IPS DF 19.7 (cell line): Measurements from ENCODE around the gene SMC4.
"Not testable (repeated sequence)": the region's sequence is repeated elsewhere in the genome, so short reads cannot be mapped to it uniquely, and the experiment has no call there.

Experiments
- DNase-seq: peaks from one replicate; pipeline ENCODE4 v3.0.0-alpha.2; 2013; ENCODE audit warnings: low read depth, low spot score

The SMC4 gene

GRCh38 chr3:160445854-160446253 lies 46.4 kb downstream of the SMC4 start:
- no peak for DNase-seq

GRCh38 chr3:160446522-160447056 lies 47.1 kb downstream of the SMC4 start:
- no peak for DNase-seq

- DNase-seq, result no peak
Observed at GRCh38 chr3:160447544-160447943, 48.1 kb downstream of the SMC4 start.

- peak; percentile 47 for DNase-seq
Observed at GRCh38 chr3:160448845-160449635, 49.6 kb downstream of the SMC4 start.

- DNase-seq, result peak; percentile 91
Observed at GRCh38 chr3:160449636-160450598, 50.5 kb downstream of the SMC4 start, which contains the start of gene TRIM59. TRIM59 (minus strand) TSS chr3:160449786; CDS start chr3:160439183, 10,603 bp downstream.

- DNase-seq, result no peak
Observed at GRCh38 chr3:160450846-160451245, 51.4 kb downstream of the SMC4 start.

- DNase-seq, result no peak
Observed at GRCh38 chr3:160451602-160452001, 52.2 kb downstream of the SMC4 start.

GRCh38 chr3:160452251-160452650 lies 52.8 kb downstream of the SMC4 start:
- not testable (repeated sequence) for DNase-seq

- no peak for DNase-seq
Observed at GRCh38 chr3:160454995-160455394, 55.5 kb downstream of the SMC4 start.

GRCh38 chr3:160455846-160456245 lies 56.4 kb downstream of the SMC4 start:
- no peak for DNase-seq

GRCh38 chr3:160458151-160458550 lies 58.7 kb downstream of the SMC4 start:
- DNase-seq, result no peak

- DNase-seq, result no peak
Observed at GRCh38 chr3:160459450-160459970, 60.1 kb downstream of the SMC4 start.

- no peak for DNase-seq
Observed at GRCh38 chr3:160460033-160460432, 60.6 kb downstream of the SMC4 start.

- DNase-seq, result no peak
Observed at GRCh38 chr3:160464321-160464720, 64.9 kb downstream of the SMC4 start.

- no peak for DNase-seq
Observed at GRCh38 chr3:160464971-160465370, 65.5 kb downstream of the SMC4 start.

GRCh38 chr3:160470181-160470580 lies 70.7 kb downstream of the SMC4 start:
- no peak for DNase-seq

- no peak for DNase-seq
Observed at GRCh38 chr3:160471892-160472291, 72.4 kb downstream of the SMC4 start.

GRCh38 chr3:160472344-160472743 lies 72.9 kb downstream of the SMC4 start:
- DNase-seq, result no peak

GRCh38 chr3:160473221-160473620 lies 73.8 kb downstream of the SMC4 start:
- no peak for DNase-seq

- DNase-seq, result no peak
Observed at GRCh38 chr3:160473978-160474377, 74.5 kb downstream of the SMC4 start.

GRCh38 chr3:160474416-160474838 lies 75.0 kb downstream of the SMC4 start:
- no peak for DNase-seq

GRCh38 chr3:160475153-160475552 lies 75.7 kb downstream of the SMC4 start:
- no peak for DNase-seq
